Lower leg skin (tissue), 4 donors: Measurements from ENCODE around the gene STARD5. TPM values are rescaled to one million over a fixed set of nuclear protein-coding genes. Genes with fewer than 3 reads are reported as not detected.

Experiments
- DNase-seq, 2 donors: peaks; one replicate each; pipeline ENCODE4 v3.0.0-alpha.2; 2019; ENCODE audit warnings: low spot score in 2 of 2
- H3K4me3 ChIP-seq: fragments of 200-600 bp; sonication (generic); 2 replicates; pipeline ENCODE4 v1.5.1; 2017; ENCODE audit warnings: mild to moderate bottlenecking, low read depth; ENCODE audit not compliant: poor library complexity, severe bottlenecking
- POLR2A ChIP-seq, 2 donors: fragments of 450-650 bp; IDR thresholded peaks; one replicate each; pipeline ENCODE4 v1.6.1; 2016 to 2017; ENCODE audit warnings: antibody characterized with exemption in 2 of 2, mild to moderate bottlenecking in 1 of 2, moderate library complexity in 1 of 2
- WGBS, 2 donors: methylation state at CpG; one replicate each; pipeline ENCODE4 v1.1.5; 2018; 5-methylcytosine and 5-hydroxymethylcytosine counted together
- intact Hi-C: fragments of 100-400 bp; cut with DNase I; formaldehyde crosslinking; loops from one replicate; pipeline ENCODE4 v1.15.0; 2023; ENCODE audit warnings: low total_unique reads
- total RNA-seq, 4 donors: library from RNA; depleted of rRNA; stranded (reverse); fragments of >200 nt; gene quantifications; one replicate each; pipeline ENCODE4 v1.1.0, GENCODE V29; 2016
- TF ChIP-seq, protein P1 (sequence below), 3 donors: fragments of 450-650 bp; IDR thresholded peaks; one replicate each; pipeline ENCODE4 v1.5.1; 2016; ENCODE audit warnings: antibody characterized with exemption in 3 of 3, mild to moderate bottlenecking in 3 of 3, moderate library complexity in 2 of 3

STARD5 gene
- total RNA-seq, 4 donors from 2014 or later: 57.0 to 108 (median 92.7) TPM

DNA sequence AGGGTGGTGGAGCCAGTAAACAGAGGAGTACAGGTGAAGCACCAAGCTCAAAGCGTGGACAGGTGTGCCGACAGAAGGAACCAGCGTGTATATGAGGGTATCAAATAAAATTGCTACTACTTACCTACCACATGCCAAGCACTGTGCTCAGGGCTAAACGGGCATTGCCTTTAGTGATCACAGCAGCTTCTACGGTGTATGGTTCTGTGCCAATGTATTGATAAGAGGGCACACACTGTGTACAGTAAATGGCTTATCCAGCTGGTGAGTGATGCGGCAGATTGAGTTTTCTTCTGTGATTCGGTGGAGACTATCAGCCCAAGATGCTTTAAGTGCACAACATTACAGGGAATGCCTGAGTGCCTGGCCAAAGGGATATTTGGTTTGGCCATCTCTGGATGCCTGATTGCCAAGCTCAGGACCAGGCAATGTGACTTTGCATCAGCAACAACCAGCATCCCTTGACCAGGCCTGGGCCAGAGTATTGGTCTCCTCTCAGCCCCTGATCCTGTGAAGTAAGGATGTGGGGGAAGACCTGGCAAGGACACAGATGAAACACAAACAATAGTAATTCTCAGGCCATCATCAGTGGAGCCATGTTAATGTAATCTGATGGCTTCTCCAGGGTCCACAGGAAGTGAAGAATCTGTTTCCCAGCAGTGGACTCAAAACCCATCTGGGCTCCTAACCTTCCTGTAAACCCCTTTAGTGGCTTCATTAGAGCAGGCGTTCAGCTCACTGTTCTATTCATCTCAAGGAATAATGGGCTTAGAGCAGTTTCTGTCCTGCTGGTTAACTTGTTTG is 14.1 kb downstream of the STARD5 start:
- WGBS, 2 donors: 93 to 96% methylated on average over 8 of the region's 8 CpGs
- no peak overlapping the region for H3K4me3 ChIP-seq
- intact Hi-C loops: no loop called here
- no peak for TF ChIP-seq POLR2A (IDR thresholded peaks at IDR 0.05)
- TF ChIP-seq, protein P1, sequence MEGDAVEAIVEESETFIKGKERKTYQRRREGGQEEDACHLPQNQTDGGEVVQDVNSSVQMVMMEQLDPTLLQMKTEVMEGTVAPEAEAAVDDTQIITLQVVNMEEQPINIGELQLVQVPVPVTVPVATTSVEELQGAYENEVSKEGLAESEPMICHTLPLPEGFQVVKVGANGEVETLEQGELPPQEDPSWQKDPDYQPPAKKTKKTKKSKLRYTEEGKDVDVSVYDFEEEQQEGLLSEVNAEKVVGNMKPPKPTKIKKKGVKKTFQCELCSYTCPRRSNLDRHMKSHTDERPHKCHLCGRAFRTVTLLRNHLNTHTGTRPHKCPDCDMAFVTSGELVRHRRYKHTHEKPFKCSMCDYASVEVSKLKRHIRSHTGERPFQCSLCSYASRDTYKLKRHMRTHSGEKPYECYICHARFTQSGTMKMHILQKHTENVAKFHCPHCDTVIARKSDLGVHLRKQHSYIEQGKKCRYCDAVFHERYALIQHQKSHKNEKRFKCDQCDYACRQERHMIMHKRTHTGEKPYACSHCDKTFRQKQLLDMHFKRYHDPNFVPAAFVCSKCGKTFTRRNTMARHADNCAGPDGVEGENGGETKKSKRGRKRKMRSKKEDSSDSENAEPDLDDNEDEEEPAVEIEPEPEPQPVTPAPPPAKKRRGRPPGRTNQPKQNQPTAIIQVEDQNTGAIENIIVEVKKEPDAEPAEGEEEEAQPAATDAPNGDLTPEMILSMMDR (IDR thresholded peaks at IDR 0.05): no peak
- no peak for DNase-seq

DNA sequence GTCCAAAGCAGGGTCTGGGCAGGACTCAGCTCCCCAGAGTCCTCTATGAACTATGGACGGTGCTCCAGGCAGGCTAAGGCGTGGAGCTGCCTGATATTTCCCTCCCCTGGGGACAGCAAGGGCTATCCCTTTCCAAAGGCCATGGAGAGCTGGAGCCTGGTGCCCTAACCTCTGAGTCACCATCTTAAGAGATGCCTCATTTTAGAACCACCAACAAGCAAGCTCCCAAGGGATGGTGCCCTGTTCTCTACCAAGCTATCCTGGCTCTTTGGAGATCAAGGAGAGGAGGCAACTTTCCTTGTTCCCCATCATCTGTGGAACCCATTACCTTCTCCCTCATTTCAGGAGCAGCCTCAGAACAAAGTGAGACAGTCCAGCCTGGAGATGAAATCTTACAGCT is 15.7 kb downstream of the STARD5 start:
- DNase-seq: no peak
- TF ChIP-seq, protein P1 (IDR thresholded peaks at IDR 0.05): no peak
- TF ChIP-seq POLR2A (IDR thresholded peaks at IDR 0.05): no peak
- intact Hi-C loops: no loop called here
- no peak overlapping the region for H3K4me3 ChIP-seq
- 29 to 90% methylated on average over 2 of the region's 2 CpGs for WGBS, 2 donors

DNA sequence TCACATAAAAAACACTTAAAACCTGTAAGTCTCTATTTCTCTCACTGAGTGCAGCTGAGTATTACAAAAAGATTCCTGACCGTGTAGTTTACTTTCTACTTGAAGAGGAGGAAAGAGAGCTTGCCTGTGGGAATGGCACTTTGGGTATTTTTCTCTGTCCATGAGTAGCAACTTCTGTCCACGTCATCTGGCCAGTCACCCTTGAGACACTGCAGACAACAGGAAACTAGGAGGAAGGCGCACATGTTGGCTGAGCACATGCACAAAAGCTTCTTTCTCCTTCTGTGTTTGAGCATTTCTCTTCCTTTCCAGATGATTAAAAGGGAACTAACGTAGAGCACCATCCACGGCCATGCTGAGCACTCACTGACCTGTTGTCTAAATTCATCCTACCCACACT is 19.7 kb downstream of the STARD5 start:
- no peak for TF ChIP-seq POLR2A (IDR thresholded peaks at IDR 0.05)
- TF ChIP-seq, protein P1 (IDR thresholded peaks at IDR 0.05): no peak
- intact Hi-C loops: no loop called here
- H3K4me3 ChIP-seq: no peak overlapping the region
- 52 to 62% methylated on average over 5 of the region's 5 CpGs for WGBS, 2 donors
- DNase-seq: peak in 1 of 2 donors; percentile 84

DNA sequence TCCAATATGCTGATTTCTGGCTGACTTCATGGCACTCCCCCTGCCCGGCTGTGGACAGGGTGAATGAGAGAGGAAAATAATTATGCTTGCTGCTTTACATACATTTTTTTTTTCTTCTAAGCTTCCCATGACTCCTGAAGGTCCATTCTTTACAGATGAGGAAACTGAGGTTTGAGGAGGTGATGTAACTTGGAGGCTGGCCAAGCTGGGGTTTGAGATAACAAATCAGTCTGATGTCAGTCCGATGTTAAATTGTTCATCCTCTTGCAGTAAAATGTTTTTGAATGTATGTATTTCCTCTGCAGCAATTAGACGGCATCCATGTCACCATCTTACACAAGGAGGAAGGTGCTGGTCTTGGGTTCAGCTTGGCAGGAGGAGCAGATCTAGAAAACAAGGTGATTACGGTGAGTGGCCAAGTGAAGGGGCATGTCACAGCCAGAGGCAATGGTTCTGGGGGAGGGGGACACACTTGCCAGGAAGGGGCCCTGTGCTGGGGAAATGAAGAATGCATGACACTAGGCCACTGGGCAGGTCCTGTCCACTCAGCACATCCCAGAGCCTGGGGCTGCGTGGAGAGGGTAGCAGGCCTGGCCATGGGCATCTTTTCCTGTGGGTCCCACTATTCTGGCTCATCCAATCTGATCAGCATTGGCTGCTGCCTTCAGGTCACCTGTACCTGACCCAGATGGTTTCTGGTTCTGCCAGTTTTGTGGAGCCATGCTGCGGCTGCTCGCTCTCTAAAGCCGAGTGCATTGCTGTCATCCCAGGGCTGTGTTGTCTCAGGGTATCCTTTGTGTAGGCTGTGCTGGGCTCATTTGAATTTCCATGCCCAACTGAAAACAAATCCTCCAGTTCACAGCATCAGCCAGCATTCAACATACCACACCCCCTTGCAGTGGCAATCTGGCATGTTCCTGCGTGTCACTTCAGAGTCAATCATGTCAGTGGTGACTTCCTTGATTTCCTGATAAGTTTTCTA is 20.4 kb downstream of the STARD5 start:
- DNase-seq: peak in 1 of 2 donors; percentile 70
- no peak for TF ChIP-seq POLR2A (IDR thresholded peaks at IDR 0.05)
- TF ChIP-seq, protein P1 (IDR thresholded peaks at IDR 0.05): no peak
- no peak overlapping the region for H3K4me3 ChIP-seq
- 51 to 68% methylated on average over 9 of the region's 9 CpGs for WGBS, 2 donors
- intact Hi-C loops: no loop called here

DNA sequence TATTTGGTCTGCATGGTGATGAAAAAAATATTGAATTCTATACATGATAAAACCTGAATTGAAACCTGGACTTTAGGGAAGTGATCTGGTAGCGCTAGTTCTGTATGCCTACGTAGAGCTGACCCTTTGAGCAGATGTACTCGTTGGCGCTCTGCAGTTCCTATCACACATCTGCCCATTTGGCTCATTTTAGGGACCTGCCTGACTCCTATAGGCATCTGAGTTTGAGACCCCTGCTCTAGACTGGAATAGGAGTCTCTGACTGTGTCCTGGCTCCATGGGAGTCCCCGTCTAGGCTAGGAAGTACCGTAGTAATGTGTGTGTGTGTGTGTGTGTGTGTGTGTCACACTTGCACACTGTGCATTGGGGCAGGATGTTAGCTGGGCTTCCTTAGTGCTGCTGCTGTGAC is 21.2 kb downstream of the STARD5 start:
- 79 to 81% methylated on average over 6 of the region's 6 CpGs for WGBS, 2 donors
- intact Hi-C loops: no loop called here
- DNase-seq: no peak
- no peak overlapping the region for H3K4me3 ChIP-seq
- no peak for TF ChIP-seq POLR2A (IDR thresholded peaks at IDR 0.05)
- TF ChIP-seq, protein P1 (IDR thresholded peaks at IDR 0.05): no peak
